HepG2 (cell line): ENCODE results near the gene ERMARD. TPM values are rescaled to one million over a fixed set of nuclear protein-coding genes. Genes with fewer than 3 reads are reported as not detected.

ENCODE experiments used
- AHDC1 ChIP-seq: sonication (generic); formaldehyde crosslinking; IDR thresholded peaks from 2 replicates; pipeline ENCODE4 v1.5.1; 2020; ENCODE audit warnings: mild to moderate bottlenecking, missing genetic modification reagents, borderline replicate concordance
- CBX5 ChIP-seq: sonication (generic); formaldehyde crosslinking; IDR thresholded peaks from 2 replicates; pipeline ENCODE4 v1.4.0; 2020; ENCODE audit warnings: missing genetic modification reagents, borderline replicate concordance
- HES4 ChIP-seq: sonication (generic); formaldehyde crosslinking; IDR thresholded peaks from 2 replicates; pipeline ENCODE4 v1.9.0; 2021; ENCODE audit warnings: mild to moderate bottlenecking, missing genetic modification reagents, borderline replicate concordance
- ISL2 ChIP-seq: sonication (generic); formaldehyde crosslinking; IDR thresholded peaks from 2 replicates; pipeline ENCODE4 v1.5.0; 2020; ENCODE audit warnings: missing genetic modification reagents
- KLF13 ChIP-seq: sonication (generic); formaldehyde crosslinking; IDR thresholded peaks from 2 replicates; pipeline ENCODE4 v1.4.0; 2020; ENCODE audit warnings: mild to moderate bottlenecking, missing genetic modification reagents
- MNT ChIP-seq: fragments of 450-650 bp; IDR thresholded peaks from 2 replicates; pipeline ENCODE4 v1.6.1; 2016
- MTF2 ChIP-seq: sonication (generic); formaldehyde crosslinking; IDR thresholded peaks from 2 replicates; pipeline ENCODE4 v1.5.0; 2020; ENCODE audit warnings: missing genetic modification reagents, borderline replicate concordance
- NCOR1 ChIP-seq: fragments of 200-600 bp; sonication (generic); IDR thresholded peaks from 2 replicates; pipeline ENCODE4 v1.7.0; 2017; ENCODE audit warnings: antibody characterized with exemption, low read length, borderline replicate concordance
- POLR2AphosphoS5 ChIP-seq: IDR thresholded peaks from 2 replicates; pipeline ENCODE4 v1.6.1; 2012; ENCODE audit warnings: low read depth, low read length
- TEAD2 ChIP-seq: sonication (generic); formaldehyde crosslinking; IDR thresholded peaks from 2 replicates; pipeline ENCODE4 v1.9.0; 2021; ENCODE audit warnings: missing genetic modification reagents
- ZBTB7B ChIP-seq: sonication (generic); formaldehyde crosslinking; IDR thresholded peaks from 2 replicates; pipeline ENCODE4 v1.4.0; 2020; ENCODE audit warnings: missing genetic modification reagents
- ZNF124 ChIP-seq: sonication (generic); formaldehyde crosslinking; IDR thresholded peaks from 2 replicates; pipeline ENCODE4 v1.4.0; 2020; ENCODE audit warnings: missing genetic modification reagents
- ZNF207 ChIP-seq: fragments of 450-650 bp; IDR thresholded peaks from 2 replicates; pipeline ENCODE4 v1.6.1; 2016; ENCODE audit warnings: antibody characterized with exemption, borderline replicate concordance
- ZNF354B ChIP-seq: sonication (generic); formaldehyde crosslinking; IDR thresholded peaks from 2 replicates; pipeline ENCODE4 v1.8.0; 2022; ENCODE audit warnings: mild to moderate bottlenecking, missing genetic modification reagents
- ZNF414 ChIP-seq: sonication (generic); formaldehyde crosslinking; IDR thresholded peaks from 2 replicates; pipeline ENCODE4 v1.5.0; 2020; ENCODE audit warnings: missing genetic modification reagents
- ZNF563 ChIP-seq: sonication (generic); formaldehyde crosslinking; IDR thresholded peaks from 2 replicates; pipeline ENCODE4 v1.8.0; 2022; ENCODE audit warnings: mild to moderate bottlenecking, moderate library complexity, missing genetic modification reagents
- ZNF672 ChIP-seq: sonication (generic); formaldehyde crosslinking; IDR thresholded peaks from 2 replicates; pipeline ENCODE4 v1.8.1; 2022; ENCODE audit warnings: missing genetic modification reagents
- polyA plus RNA-seq, 8 experiments: library from polyadenylated mRNA; depleted of rRNA in 3 of 8; stranded (reverse) in 7 of 8; unstranded in 1 of 8; fragments of >200 nt; fragmentation: Illumina TruSeq in 4 of 8; extraction: Trizol in 4 of 8; gene quantifications; 2 replicates each; pipeline versions ENCODE4 v1.2.1 to v1.2.3, GENCODE V29; 2011 to 2016; ENCODE audit warnings: low read depth in 4 of 8, missing spikeins in 1 of 8, mixed read lengths in 1 of 8; ENCODE audit not compliant: insufficient read depth in 1 of 8
- total RNA-seq, 5 experiments: library from RNA; depleted of rRNA; stranded (reverse); fragments of >200 nt; fragmentation: Illumina TruSeq; extraction: Trizol; gene quantifications; 2 replicates each; pipeline ENCODE4 v1.2.3, GENCODE V29; 2016; ENCODE audit warnings: low read depth in 1 of 5
- TF ChIP-seq, protein P1 (sequence below): sonication (generic); formaldehyde crosslinking; IDR thresholded peaks from 2 replicates; pipeline ENCODE4 v1.8.1; 2023; ENCODE audit warnings: mild to moderate bottlenecking, missing genetic modification reagents
- TF ChIP-seq, protein P2 (sequence below): sonication (generic); formaldehyde crosslinking; IDR thresholded peaks from 2 replicates; pipeline ENCODE4 v1.5.1; 2020; ENCODE audit warnings: mild to moderate bottlenecking, missing genetic modification reagents, borderline replicate concordance

Gene ERMARD
- total and polyA plus RNA-seq, 2 of the 13 experiments (the other 11 are each of a cell fraction or from before 2014, with no cell fraction given), result 8.8 to 10.7 TPM

GRCh38 chr6:169723200-169723909 lies 28.1 kb upstream of the ERMARD start (continued):
- TF ChIP-seq MNT (no peak), NCOR1 (no peak), KLF13 (CRISPR knock-in tag) (no peak), ZBTB7B (CRISPR knock-in tag) (0 out of 2 replicates have a peak, but pooled peaks have one; percentile 22), ZNF563 (CRISPR knock-in tag) (peak; percentile 69; the same call in 1 of the 2 replicates), MTF2 (CRISPR knock-in tag) (no peak), ZNF207 (no peak), ZNF414 (CRISPR knock-in tag) (peak; percentile 59; the same call in 1 of the 2 replicates), HES4 (CRISPR knock-in tag) (peak; percentile 73), ZNF354B (CRISPR knock-in tag) (no peak), AHDC1 (no peak), CBX5 (CRISPR knock-in tag) (no peak), POLR2AphosphoS5 (no peak), TEAD2 (CRISPR knock-in tag) (no peak), ZNF124 (CRISPR knock-in tag) (no peak), ZNF672 (CRISPR knock-in tag) (no peak), ISL2 (CRISPR knock-in tag) (no peak)
- TF ChIP-seq, protein P1, sequence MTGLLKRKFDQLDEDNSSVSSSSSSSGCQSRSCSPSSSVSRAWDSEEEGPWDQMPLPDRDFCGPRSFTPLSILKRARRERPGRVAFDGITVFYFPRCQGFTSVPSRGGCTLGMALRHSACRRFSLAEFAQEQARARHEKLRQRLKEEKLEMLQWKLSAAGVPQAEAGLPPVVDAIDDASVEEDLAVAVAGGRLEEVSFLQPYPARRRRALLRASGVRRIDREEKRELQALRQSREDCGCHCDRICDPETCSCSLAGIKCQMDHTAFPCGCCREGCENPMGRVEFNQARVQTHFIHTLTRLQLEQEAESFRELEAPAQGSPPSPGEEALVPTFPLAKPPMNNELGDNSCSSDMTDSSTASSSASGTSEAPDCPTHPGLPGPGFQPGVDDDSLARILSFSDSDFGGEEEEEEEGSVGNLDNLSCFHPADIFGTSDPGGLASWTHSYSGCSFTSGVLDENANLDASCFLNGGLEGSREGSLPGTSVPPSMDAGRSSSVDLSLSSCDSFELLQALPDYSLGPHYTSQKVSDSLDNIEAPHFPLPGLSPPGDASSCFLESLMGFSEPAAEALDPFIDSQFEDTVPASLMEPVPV (CRISPR knock-in tag), result no peak
- TF ChIP-seq, protein P2, sequence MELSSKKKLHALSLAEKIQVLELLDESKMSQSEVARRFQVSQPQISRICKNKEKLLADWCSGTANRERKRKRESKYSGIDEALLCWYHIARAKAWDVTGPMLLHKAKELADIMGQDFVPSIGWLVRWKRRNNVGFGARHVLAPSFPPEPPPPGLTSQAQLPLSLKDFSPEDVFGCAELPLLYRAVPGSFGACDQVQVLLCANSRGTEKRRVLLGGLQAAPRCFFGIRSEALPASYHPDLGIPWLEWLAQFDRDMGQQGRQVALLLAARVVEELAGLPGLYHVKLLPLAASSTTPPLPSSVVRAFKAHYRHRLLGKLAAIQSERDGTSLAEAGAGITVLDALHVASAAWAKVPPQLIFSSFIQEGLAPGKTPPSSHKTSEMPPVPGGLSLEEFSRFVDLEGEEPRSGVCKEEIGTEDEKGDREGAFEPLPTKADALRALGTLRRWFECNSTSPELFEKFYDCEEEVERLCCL (CRISPR knock-in tag), result no peak
